Measurements from ENCODE around the gene AK1.

- TF ChIP-seq EZH2 (optimal IDR thresholded peaks at IDR 0.05; ENCODE audit: low read depth, low read length) (no peak), CTCF (IDR thresholded peaks at IDR 0.05; ENCODE audit: low read length) (no peak), EZH2phosphoT487 (IDR thresholded peaks at IDR 0.05; ENCODE audit: low read length) (no peak)
These were observed 47.4 kb upstream of the AK1 start for GRCh38 chr9:127924736-127925444.
